Hepatocyte (in vitro differentiated cells): ENCODE results near the gene ARID3A. TPM values are rescaled to one million over a fixed set of nuclear protein-coding genes. Genes with fewer than 3 reads are reported as not detected.
A peak's percentile ranks its signal among the peaks of the same experiment; 100 is the strongest.

Source experiments
- DNase-seq: peaks from one replicate; pipeline ENCODE4 v3.0.0-alpha.2; 2016; ENCODE audit warnings: low spot score
- H2AFZ ChIP-seq: fragments of 200-600 bp; sonication (generic); 2 replicates; pipeline ENCODE4 v1.6.0; 2016; ENCODE audit warnings: antibody characterized with exemption, mild to moderate bottlenecking
- H3K27ac ChIP-seq: fragments of 200-600 bp; sonication (generic); 2 replicates; pipeline ENCODE4 v1.5.1; 2016; ENCODE audit warnings: mild to moderate bottlenecking
- H3K27me3 ChIP-seq: fragments of 200-600 bp; sonication (generic); 2 replicates; pipeline ENCODE4 v1.6.1; 2016
- H3K36me3 ChIP-seq: fragments of 200-600 bp; sonication (generic); replicated peaks from 2 replicates; pipeline ENCODE4 v1.5.1; 2016; ENCODE audit warnings: low read depth; ENCODE audit not compliant: insufficient read depth
- H3K4me1 ChIP-seq: fragments of 200-600 bp; sonication (generic); 2 replicates; pipeline ENCODE4 v1.5.1; 2016; ENCODE audit warnings: mild to moderate bottlenecking, moderate library complexity; ENCODE audit not compliant: insufficient read depth
- H3K4me2 ChIP-seq: fragments of 200-600 bp; sonication (generic); 2 replicates; pipeline ENCODE4 v1.6.0; 2016
- H3K4me3 ChIP-seq: fragments of 200-600 bp; sonication (generic); 2 replicates; pipeline ENCODE4 v1.5.1; 2016; ENCODE audit warnings: mild to moderate bottlenecking
- H3K79me2 ChIP-seq: fragments of 200-600 bp; sonication (generic); 2 replicates; pipeline ENCODE4 v1.6.0; 2017; ENCODE audit warnings: mild to moderate bottlenecking
- H3K9me2 ChIP-seq: fragments of 200-600 bp; sonication (generic); replicated peaks from 2 replicates; pipeline ENCODE4 v1.6.0; 2017; ENCODE audit warnings: mild to moderate bottlenecking; ENCODE audit not compliant: insufficient read depth
- H3K9me3 ChIP-seq: fragments of 200-600 bp; sonication (generic); 2 replicates; pipeline ENCODE4 v1.5.1; 2016; ENCODE audit warnings: low read depth, mild to moderate bottlenecking
- H4K20me1 ChIP-seq: fragments of 200-600 bp; sonication (generic); 2 replicates; pipeline ENCODE4 v1.6.0; 2016; ENCODE audit warnings: mild to moderate bottlenecking; ENCODE audit not compliant: insufficient read depth, poor library complexity, severe bottlenecking
- CTCF ChIP-seq: fragments of 200-600 bp; sonication (generic); IDR thresholded peaks from 2 replicates; pipeline ENCODE4 v1.5.1; 2016; ENCODE audit warnings: antibody characterized with exemption, mild to moderate bottlenecking; ENCODE audit not compliant: poor library complexity
- EZH2 ChIP-seq: fragments of 200-600 bp; sonication (generic); IDR thresholded peaks from 2 replicates; pipeline ENCODE4 v1.6.1; 2016; ENCODE audit warnings: antibody characterized with exemption, mild to moderate bottlenecking, borderline replicate concordance
- EZH2phosphoT487 ChIP-seq: fragments of 200-600 bp; sonication (generic); IDR thresholded peaks from one replicate; pipeline ENCODE4 v1.6.1; 2018; ENCODE audit warnings: antibody characterized with exemption, mild to moderate bottlenecking, low read depth, moderate library complexity; ENCODE audit not compliant: unreplicated experiment, severe bottlenecking
- WGBS: methylation state at CpG from one replicate; pipeline ENCODE4 v1.1.6; 2016; ENCODE audit warnings: low lambda C conversion rate; ENCODE audit errors: missing lambda C conversion rate; 5-methylcytosine and 5-hydroxymethylcytosine counted together
- polyA plus RNA-seq: library from polyadenylated mRNA; unstranded; fragments of >200 nt; fragmentation: Nextera tagmentation; extraction: Ambion mirVana; gene quantifications from 2 replicates; pipeline ENCODE4 v1.2.1, GENCODE V29; 2016
- total RNA-seq: library from RNA; depleted of rRNA; stranded (reverse); fragments of >200 nt; gene quantifications from 2 replicates; pipeline ENCODE4 v1.2.3, GENCODE V29; 2014

ARID3A gene
- total and polyA plus RNA-seq, 2 experiments from 2014 or later: 122 to 180 TPM

- Histone ChIP-seq H3K9me2 (no peaks in the 10 kb centered on the region), H3K9me3 (no peaks in the 10 kb centered on the region), H2AFZ (no peak overlapping the region), H3K4me2 (no peak overlapping the region), H3K4me1 (peaks cover 31% of the 10 kb centered on the region), H3K27me3 (no peaks in the 10 kb centered on the region), H3K4me3 (no peak overlapping the region), H3K36me3 (peaks cover 3% of the 10 kb centered on the region), H4K20me1 (peaks cover 7% of the 10 kb centered on the region), H3K27ac (peak overlapping the region; percentile 88), H3K79me2 (peaks cover 65% of the 10 kb centered on the region)
- DNase-seq: no peak
- 97% methylated on average over 16 of the region's 16 CpGs for WGBS
- TF ChIP-seq EZH2phosphoT487 (no peak), EZH2 (no peak), CTCF (no peak)
These were observed 38.3 kb downstream of the ARID3A start for GRCh38 chr19:964116-964520.

- 98% methylated on average over 19 of the region's 19 CpGs for WGBS
- no peak overlapping the region for H3K4me3 ChIP-seq
- no peak overlapping the region for H3K27ac ChIP-seq
- peaks cover 4% of the 10 kb centered on the region for H3K36me3 ChIP-seq
- H3K79me2 ChIP-seq: peaks cover 60% of the 10 kb centered on the region
- H3K9me3 ChIP-seq: no peaks in the 10 kb centered on the region
- peak; percentile 14 for DNase-seq
- H3K4me1 ChIP-seq: peaks cover 25% of the 10 kb centered on the region
- no peak overlapping the region for H2AFZ ChIP-seq
- TF ChIP-seq CTCF (no peak), EZH2 (no peak), EZH2phosphoT487 (no peak)
- no peaks in the 10 kb centered on the region for H3K9me2 ChIP-seq
- H3K4me2 ChIP-seq: no peak overlapping the region
- H3K27me3 ChIP-seq: no peaks in the 10 kb centered on the region
- H4K20me1 ChIP-seq: peaks cover 7% of the 10 kb centered on the region
These were observed 39.2 kb downstream of the ARID3A start for GRCh38 chr19:964761-965694.

- WGBS: 93% methylated on average over 17 of the region's 17 CpGs
- peaks cover 12% of the 10 kb centered on the region for H3K4me1 ChIP-seq
- H3K36me3 ChIP-seq: peaks cover 7% of the 10 kb centered on the region
- H3K27ac ChIP-seq: no peak overlapping the region
- H3K9me2 ChIP-seq: no peaks in the 10 kb centered on the region
- H3K4me2 ChIP-seq: no peak overlapping the region
- DNase-seq: no peak
- no peaks in the 10 kb centered on the region for H3K9me3 ChIP-seq
- no peak overlapping the region for H3K4me3 ChIP-seq
- no peaks in the 10 kb centered on the region for H3K27me3 ChIP-seq
- TF ChIP-seq CTCF: no peak
- no peak for TF ChIP-seq EZH2phosphoT487
- no peak for TF ChIP-seq EZH2
- H4K20me1 ChIP-seq: peaks cover 7% of the 10 kb centered on the region
- no peak overlapping the region for H2AFZ ChIP-seq
- peaks cover 52% of the 10 kb centered on the region for H3K79me2 ChIP-seq
These were observed 40.8 kb downstream of the ARID3A start for GRCh38 chr19:966485-967088.
